ENCODE measurements around the gene SLC26A9. TPM values are rescaled to one million over a fixed set of nuclear protein-coding genes. Genes with fewer than 3 reads are reported as not detected.

The SLC26A9 gene
- total RNA-seq, 6 experiments from 2014 or later = 0.09 TPM; not detected in 5

- H3K27ac ChIP-seq = no peak overlapping the region
- H3K36me3 ChIP-seq = no peaks in the 10 kb centered on the region
- DNase-seq = no peak
- 100% methylated on average over 1 of the region's 1 CpG for WGBS (ENCODE audit: insufficient coverage, low coverage, low lambda C conversion rate, missing lambda C conversion rate)
- no peak for ATAC-seq
- no peaks in the 10 kb centered on the region for H3K4me1 ChIP-seq
- no peak overlapping the region for H3K4me3 ChIP-seq
- H3K9me3 ChIP-seq = no peaks in the 10 kb centered on the region
- intact Hi-C loops (cut with DNase I) = no loop called here
- H3K27me3 ChIP-seq = no peaks in the 10 kb centered on the region
- no peak for TF ChIP-seq CTCF (IDR thresholded peaks at IDR 0.05)
- no peak for TF ChIP-seq POLR2A (IDR thresholded peaks at IDR 0.05)
Observed at GRCh38 chr1:205930195-205930577, 13.1 kb downstream of the SLC26A9 start.

GRCh38 chr1:205929496-205930194 lies 13.6 kb downstream of the SLC26A9 start:
- no peaks in the 10 kb centered on the region for H3K36me3 ChIP-seq
- TF ChIP-seq CTCF (IDR thresholded peaks at IDR 0.05) (no peak), POLR2A (IDR thresholded peaks at IDR 0.05) (no peak)
- ATAC-seq = no peak
- H3K27ac ChIP-seq = no peak overlapping the region
- H3K27me3 ChIP-seq = no peaks in the 10 kb centered on the region
- 84% methylated on average over 14 of the region's 19 CpGs for WGBS (ENCODE audit: insufficient coverage, low coverage, low lambda C conversion rate, missing lambda C conversion rate)
- DNase-seq = no peak
- no peaks in the 10 kb centered on the region for H3K9me3 ChIP-seq
- H3K4me1 ChIP-seq = no peaks in the 10 kb centered on the region
- intact Hi-C loops (cut with DNase I) = loop anchor here in 1 of 2 donors (5.0 to 10.0 kb wide), 2 partner anchors 48 to 175 kb away; no protein-coding TSS in a partner anchor
- no peak overlapping the region for H3K4me3 ChIP-seq

- Histone ChIP-seq H3K27me3 (no peaks in the 10 kb centered on the region), H3K9me3 (no peaks in the 10 kb centered on the region), H3K4me3 (no peak overlapping the region), H3K4me1 (no peaks in the 10 kb centered on the region), H3K27ac (no peak overlapping the region), H3K36me3 (no peaks in the 10 kb centered on the region)
- intact Hi-C loops (cut with DNase I) = loop anchor here in 1 of 2 donors (5.0 to 10.0 kb wide), 2 partner anchors 49 to 176 kb away; no protein-coding TSS in a partner anchor
- ATAC-seq (no peak), DNase-seq (no peak)
- 90% methylated on average over 3 of the region's 5 CpGs for WGBS (ENCODE audit: insufficient coverage, low coverage, low lambda C conversion rate, missing lambda C conversion rate)
- TF ChIP-seq POLR2A (IDR thresholded peaks at IDR 0.05) (no peak), CTCF (IDR thresholded peaks at IDR 0.05) (no peak)
Observed at GRCh38 chr1:205928317-205928716, 14.9 kb downstream of the SLC26A9 start.

GRCh38 chr1:205927676-205928075 lies 15.6 kb downstream of the SLC26A9 start:
- Histone ChIP-seq H3K27ac (no peak overlapping the region), H3K9me3 (no peaks in the 10 kb centered on the region), H3K36me3 (no peaks in the 10 kb centered on the region), H3K4me1 (no peaks in the 10 kb centered on the region), H3K27me3 (no peaks in the 10 kb centered on the region), H3K4me3 (no peak overlapping the region)
- no CpG with 5 or more reads among the region's 12 CpGs for WGBS (ENCODE audit: insufficient coverage, low coverage, low lambda C conversion rate, missing lambda C conversion rate)
- TF ChIP-seq POLR2A (IDR thresholded peaks at IDR 0.05) (no peak), CTCF (IDR thresholded peaks at IDR 0.05) (no peak)
- no peak for DNase-seq
- no peak for ATAC-seq
- intact Hi-C loops (cut with DNase I) = loop anchor here in 1 of 2 donors (5.0 to 10.0 kb wide), 2 partner anchors 50 to 177 kb away; no protein-coding TSS in a partner anchor
